SK-N-DZ (cell line): ENCODE results near the gene WDR1.

ENCODE experiments used
- DNase-seq: peaks from one replicate; pipeline ENCODE4 v3.0.0-alpha.2; 2015; ENCODE audit warnings: low spot score
- small RNA-seq, 2 experiments: library from RNA; depleted of rRNA; stranded (forward); fragments of <200 nt; gene quantifications; one replicate each; pipeline ENCODE3, GENCODE V24; 2014

Gene WDR1

DNA sequence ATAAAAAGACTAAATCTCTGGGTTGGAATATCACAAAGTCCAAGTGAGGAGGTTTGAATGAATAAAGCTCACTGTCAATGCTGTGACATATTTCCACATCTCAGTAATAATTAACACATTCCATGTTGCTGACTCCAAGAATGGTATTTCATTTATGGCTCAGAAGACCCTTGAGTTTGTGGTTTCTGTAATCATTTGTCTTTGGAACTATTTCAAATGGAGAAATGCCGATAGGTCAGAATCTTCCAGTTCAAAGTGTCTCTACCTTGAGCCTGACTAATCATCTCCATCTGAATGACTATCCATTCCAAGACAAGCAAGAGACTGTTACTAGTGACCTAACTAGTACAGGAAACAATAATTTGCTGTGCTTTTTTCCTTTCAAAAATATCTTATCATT lies 71.1 kb downstream of the WDR1 start:
- no peak for DNase-seq

- no peak for DNase-seq
Measured at GRCh38 chr4:10041036-10041435, 75.6 kb downstream of the WDR1 start.

GRCh38 chr4:10040049-10040892 lies 76.3 kb downstream of the WDR1 start:
- DNase-seq, result no peak

GRCh38 chr4:10036807-10037342 lies 79.7 kb downstream of the WDR1 start:
- DNase-seq, result no peak

DNA sequence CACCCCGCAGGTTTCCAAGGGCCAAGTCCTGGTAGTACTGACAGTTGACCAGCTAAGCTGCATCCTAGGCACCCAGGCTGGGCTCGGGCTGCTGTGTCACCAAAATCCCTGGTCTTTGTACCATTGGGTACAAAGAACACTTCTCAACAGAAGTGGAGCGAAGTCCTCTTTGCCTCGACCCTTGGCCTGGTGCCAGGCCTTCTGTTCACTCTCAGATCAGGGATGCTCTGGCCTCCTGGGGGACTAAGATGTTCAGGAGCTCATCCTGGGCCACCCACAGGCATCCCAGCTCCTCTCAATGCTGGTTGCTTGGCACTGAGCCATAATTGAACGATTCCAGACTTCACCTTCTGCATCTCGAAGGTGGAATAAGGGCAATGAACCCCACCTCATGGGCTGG lies 81.5 kb downstream of the WDR1 start:
- no peak for DNase-seq

DNA sequence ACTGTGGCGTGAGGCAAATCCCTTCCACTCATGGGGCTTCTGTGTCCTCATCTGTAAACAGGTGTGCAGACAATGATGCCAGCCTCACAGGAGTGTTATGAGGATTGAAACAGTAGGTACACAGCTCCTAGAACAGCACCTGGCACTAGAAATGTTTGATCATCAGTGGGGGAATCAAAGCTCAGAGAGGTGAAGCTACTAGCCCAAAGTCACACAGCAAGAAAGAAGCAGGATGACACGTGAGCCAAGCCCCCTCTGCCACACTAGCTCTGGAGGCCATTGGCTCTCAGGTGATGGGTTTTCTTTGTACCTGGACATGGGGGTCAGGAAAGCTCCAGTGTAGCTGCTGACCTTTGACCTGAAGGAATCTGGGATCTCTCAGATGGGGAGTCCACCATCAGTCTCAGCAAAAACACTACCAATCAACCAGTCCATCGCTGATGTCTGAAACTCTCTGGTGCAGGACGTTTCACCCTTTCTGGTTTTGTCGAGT lies 81.9 kb downstream of the WDR1 start:
- no peak for DNase-seq

DNA sequence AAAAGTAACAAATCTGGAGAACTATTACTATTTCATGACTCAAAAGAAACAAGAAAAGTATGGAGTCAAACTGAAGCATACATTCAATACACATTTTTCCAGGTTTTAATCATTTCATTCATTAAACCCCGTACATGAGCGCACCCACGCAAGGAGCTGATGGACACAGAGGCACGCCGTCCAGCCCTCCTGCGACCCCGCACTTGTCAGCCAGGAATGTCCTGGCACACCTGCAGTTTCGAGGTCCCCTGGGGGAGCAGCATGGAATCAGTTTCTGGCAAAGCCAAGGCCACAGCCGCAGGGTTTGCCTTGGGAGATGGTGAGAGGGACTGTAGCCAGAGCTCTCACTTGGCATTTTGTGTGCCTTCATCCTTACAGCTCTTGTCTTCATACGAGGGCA lies 82.5 kb downstream of the WDR1 start:
- no peak for DNase-seq

DNA sequence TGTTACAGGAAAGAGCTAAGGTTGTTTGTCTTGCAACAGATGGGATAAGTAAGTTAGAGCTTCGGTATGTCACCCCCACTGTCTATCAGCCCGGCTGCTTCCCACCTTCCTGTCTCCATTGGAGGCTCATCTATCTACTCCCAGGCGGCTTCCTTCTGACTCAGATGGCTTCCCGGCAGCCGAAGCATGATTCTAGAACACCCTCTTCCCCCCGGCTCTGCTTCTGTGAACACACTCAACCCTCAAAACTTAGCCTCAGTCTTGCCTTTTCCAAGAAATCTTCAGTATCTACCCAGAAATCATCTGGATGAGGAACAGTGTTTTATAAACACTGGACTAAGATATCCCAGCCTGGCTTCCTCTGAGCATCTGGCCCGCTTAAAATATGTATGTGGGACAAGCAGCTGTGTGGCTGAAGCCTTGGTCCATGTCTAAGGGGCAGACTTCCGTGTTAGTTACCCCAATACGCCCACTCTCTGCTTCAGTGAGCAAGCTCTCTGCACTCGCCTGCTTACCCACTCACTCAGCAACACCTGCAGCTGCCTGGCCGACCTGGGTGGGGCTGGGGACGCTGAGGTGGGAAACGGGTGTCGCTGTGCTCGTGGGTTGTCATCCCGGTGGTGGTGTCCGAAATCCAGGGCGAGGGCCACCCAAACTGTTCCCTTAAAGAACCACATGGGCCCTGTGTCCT lies 83.3 kb downstream of the WDR1 start:
- peak; percentile 47 for DNase-seq

DNA sequence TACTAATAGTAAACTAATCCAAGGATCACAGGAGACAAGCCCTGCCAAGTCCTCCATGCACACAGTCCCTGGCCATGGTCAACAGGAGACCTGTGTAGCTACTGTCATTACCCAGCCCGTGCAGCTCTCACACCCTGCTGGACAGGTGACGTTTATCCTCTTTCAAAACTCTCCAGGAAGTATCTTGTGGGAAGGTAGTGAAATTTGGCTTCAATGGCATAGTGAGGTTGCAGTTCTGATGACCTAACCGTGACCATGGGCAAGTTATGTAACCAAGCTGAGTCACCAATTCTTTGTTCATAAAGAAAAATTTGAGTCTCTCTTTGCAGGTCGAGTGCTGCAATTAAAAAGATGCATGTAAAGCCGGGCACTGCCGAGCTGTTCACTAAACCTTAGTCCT lies 84.0 kb downstream of the WDR1 start:
- no peak for DNase-seq

DNA sequence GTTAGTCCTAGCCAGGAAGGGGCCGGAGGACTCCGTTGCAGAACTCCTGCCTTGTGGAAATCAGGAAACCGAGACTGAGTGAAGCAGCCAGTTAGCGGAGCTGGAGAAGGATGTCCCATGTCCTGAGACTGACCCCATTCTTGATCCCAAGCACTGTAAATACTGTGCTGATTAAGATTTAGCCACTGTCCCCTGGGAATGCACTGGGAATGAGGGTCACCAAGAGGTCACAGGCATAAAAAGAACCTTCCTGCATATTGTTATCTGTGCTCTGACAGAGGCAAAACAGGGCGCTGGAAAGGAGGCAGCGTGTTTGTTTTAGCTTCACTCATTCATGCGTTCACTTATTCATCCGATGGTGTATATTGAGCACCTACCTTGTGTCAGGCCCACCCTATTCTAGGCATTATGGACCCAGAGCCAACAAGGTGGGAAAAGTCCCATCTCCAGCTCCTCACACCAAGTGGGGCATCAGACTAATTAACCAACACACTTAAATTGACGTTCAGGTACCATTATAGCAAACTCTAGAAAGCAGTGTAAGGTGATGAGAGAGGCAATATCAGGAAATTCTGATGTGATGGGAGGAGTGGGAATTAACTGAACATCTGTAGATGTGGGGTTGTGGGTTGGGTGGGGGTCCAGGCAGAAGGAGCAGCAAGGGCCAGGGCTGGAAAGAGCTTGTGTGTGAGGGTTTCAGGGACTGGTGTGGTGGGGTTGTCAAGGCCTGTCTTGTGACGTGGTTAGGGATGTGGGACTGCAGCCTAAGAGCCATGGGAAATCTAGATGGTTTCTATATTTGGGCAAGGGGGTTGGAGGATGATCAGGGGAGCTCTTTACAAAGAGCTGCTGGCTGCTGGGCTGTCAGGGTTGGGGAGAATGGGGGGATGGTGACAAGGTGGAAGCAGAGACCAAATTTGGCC lies 84.7 kb downstream of the WDR1 start:
- peak; percentile 85 for DNase-seq

DNA sequence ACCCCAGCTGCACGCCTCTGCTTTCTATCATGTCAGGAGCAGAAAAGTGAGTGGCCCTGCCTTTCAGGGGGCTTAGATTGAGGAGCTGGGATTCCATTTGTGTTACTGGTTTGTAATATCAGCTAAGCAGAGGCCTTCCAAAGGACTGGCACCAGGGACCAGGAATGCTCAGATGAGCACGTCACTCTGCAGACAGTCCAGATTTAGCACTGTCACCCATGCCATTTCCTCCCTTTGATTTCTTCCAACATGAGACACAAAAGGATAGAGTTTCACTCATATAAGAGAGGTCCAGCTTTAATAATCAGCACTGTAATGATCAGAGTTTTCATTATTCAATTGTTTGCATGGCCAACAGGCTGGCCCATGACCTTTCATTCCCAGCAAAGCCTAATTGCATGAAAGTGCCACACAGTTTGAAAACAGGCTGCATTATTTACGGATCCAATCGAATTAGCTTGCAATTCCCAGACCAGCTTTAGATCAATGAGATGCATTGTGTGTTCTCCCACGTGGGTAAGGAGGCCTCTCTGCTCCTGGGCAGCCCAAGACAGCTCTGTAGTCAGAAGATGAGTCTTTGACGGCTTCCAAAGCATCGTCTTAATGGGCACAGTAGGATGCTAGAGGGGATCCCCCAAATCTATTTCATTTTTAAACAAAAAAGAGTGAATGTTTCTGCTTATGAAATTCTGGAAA lies 85.5 kb downstream of the WDR1 start:
- peak; percentile 85 for DNase-seq

DNA sequence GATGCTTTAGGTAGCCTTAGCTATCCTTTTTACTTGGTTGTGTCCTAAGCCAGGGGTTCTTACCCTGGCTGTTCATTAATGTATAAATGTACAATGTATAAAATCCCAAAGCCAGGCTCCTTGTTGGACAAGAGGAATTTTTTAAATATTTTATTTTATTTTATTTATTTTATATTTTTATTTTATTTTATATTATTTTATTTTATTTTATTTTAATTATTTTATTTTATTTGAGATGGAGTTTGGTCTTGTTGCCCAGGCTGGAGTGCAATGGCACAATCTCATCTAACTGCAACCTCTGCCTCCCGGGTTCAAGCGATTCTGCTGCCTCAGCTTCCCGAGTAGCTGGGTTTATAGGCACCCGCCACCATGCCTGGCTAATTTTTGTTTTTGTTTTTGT lies 87.2 kb downstream of the WDR1 start:
- DNase-seq, result no peak

DNA sequence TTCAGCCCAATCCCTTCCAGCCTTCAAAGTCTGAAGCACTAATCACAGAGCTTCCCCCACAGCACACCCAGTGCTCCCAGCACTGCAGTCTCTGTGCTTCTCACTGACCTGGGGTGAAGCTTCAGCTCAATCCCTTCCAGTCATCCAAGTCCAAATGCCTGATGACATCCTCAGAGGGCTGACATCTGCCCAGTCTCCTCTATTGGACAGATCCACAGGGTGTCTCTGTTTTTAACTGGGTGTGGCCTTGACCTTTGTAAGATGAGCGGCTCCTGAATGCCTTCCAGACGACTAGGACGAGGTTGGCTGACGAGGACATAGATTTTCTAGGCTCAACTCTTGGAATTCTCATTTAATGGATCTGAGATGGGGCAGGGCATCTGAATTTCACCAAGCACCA lies 87.7 kb downstream of the WDR1 start:
- DNase-seq, result no peak

DNA sequence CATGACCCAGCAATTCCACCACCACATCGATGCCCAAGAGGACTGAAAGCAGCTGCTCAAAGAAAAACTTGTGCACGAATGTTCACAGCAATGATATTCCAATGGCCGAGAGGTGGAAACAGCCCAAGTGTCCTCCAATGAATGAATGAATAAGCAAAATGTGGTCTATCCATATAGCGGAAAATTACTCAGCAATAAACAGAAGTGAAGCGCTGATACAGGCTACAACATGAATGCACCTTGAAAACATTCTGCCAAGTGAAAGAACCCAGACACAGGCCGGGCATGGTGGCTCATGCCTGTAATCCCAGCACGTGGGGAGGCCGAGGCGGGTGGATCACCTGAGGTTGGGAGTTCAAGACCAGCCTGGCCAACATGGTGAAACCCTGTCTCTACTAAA lies 90.1 kb downstream of the WDR1 start:
- no peak for DNase-seq

DNA sequence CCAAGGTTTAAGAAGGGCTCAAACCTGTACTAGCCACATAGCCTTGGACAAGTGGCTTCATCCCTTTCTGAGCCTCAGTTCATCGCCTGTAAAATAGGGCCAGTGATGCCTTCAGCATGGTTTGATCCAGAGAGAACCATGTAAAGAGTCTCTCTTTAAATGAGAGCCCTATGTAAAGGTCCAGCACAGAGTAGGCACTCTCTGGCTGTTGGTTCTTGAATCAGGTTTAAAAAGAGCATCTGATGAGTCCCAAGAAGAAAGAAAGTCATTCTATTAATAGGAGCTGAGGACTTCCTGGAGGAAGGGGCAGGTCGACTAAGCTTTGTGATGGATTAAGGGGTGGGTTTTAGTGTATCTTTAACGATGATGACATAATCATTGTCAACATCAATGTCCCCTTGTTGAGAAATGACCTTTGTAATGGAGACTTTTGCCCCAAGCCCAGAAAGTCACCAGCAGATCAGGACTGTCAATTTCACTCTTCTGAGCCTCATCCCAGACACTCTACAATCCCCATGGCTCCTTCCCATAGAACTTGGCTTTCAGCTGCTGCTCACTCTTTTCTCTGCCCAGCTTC lies 91.3 kb downstream of the WDR1 start:
- DNase-seq, result no peak

Small RNA genes within 50 kb of the gene (small RNA-seq; reads per million reads assigned to genes)
- 0 reads per million in 2 experiments for gene AC093664.1
- 0 to 0.04 reads per million in 2 experiments for gene MIR3138
- gene RNA5SP155, result 0 reads per million in 2 experiments
